Upper lobe of left lung (tissue), 6 donors: Measurements from ENCODE around the gene TSHZ1. TPM values are rescaled to one million over a fixed set of nuclear protein-coding genes. Genes with fewer than 3 reads are reported as not detected.

Experiments
- ATAC-seq, 2 donors: fragments of 200-7000 bp; cut with Tn5 transposase; one replicate each; pipeline ENCODE4 v1.9.1; 2022; ENCODE audit warnings: mild to moderate bottlenecking in 2 of 2, moderate library complexity in 2 of 2; ENCODE audit not compliant: low FRiP score in 2 of 2
- DNase-seq, 2 donors: peaks; one replicate each; pipeline ENCODE4 v3.0.0-alpha.2; 2019 to 2020
- H3K27ac ChIP-seq, 4 donors: fragments of 200-600 bp; sonication (generic); one replicate each; pipeline ENCODE4 v1.5.1; 2016 to 2019
- H3K27me3 ChIP-seq, 4 donors: fragments of 200-600 bp; sonication (generic); one replicate each; pipeline ENCODE4 v1.5.1; 2017 to 2019
- H3K36me3 ChIP-seq, 4 donors: fragments of 200-600 bp; sonication (generic); one replicate each; pipeline ENCODE4 v1.5.1; 2016 to 2019
- H3K4me1 ChIP-seq, 4 donors: fragments of 200-600 bp; sonication (generic); one replicate each; pipeline ENCODE4 v1.5.1; 2018 to 2019
- H3K4me3 ChIP-seq, 4 donors: fragments of 200-600 bp; sonication (generic); one replicate each; pipeline ENCODE4 v1.5.1; 2017 to 2019; ENCODE audit warnings: mild to moderate bottlenecking in 2 of 4, moderate library complexity in 1 of 4
- H3K9me3 ChIP-seq, 4 donors: fragments of 200-600 bp; sonication (generic); one replicate each; pipeline ENCODE4 v1.5.1; 2018 to 2019
- EP300 ChIP-seq, 4 donors: sonication (generic); formaldehyde crosslinking; IDR thresholded peaks; one replicate each; pipeline ENCODE4 v1.5.1; 2017; ENCODE audit warnings: antibody characterized with exemption in 4 of 4, control low read depth in 2 of 4
- POLR2A ChIP-seq, 4 donors: fragments of 450-650 bp; IDR thresholded peaks; one replicate each; pipeline ENCODE4 v1.5.1; 2016 to 2017; ENCODE audit warnings: antibody characterized with exemption in 4 of 4, mild to moderate bottlenecking in 2 of 4
- POLR2AphosphoS5 ChIP-seq, 2 donors: sonication (generic); formaldehyde crosslinking; IDR thresholded peaks; one replicate each; pipeline ENCODE4 v1.5.1; 2017; ENCODE audit warnings: antibody characterized with exemption in 2 of 2
- WGBS, 2 donors: methylation state at CpG; one replicate each; pipeline ENCODE4 v1.1.5; 2017 to 2018; 5-methylcytosine and 5-hydroxymethylcytosine counted together
- total RNA-seq, 6 donors: library from RNA; depleted of rRNA in 4 of 6; stranded (reverse); fragments of >200 nt in 4 of 6; gene quantifications; one replicate each; pipeline versions ENCODE4 v1.1.0 to v1.2.1, GENCODE V29; 2016 to 2021
- TF ChIP-seq, protein P1 (sequence below), 6 experiments: fragments of 450-650 bp in 4 of 6; fragments of 200-600 bp in 2 of 6; sonication (generic) in 2 of 6; IDR thresholded peaks; one replicate each; pipeline ENCODE4 v1.5.1; 2016 to 2019; ENCODE audit warnings: antibody characterized with exemption in 6 of 6
- donor health status: DM: no; HTN: no; CAD: no; lungs with moderate emphysema.
- donor health status: DM: no; HTN: yes; CAD: no; lungs with severe emphysema.

The TSHZ1 gene
- total RNA-seq, 6 donors from 2014 or later, result 9.1 to 16.5 (median 14.3) TPM

DNA sequence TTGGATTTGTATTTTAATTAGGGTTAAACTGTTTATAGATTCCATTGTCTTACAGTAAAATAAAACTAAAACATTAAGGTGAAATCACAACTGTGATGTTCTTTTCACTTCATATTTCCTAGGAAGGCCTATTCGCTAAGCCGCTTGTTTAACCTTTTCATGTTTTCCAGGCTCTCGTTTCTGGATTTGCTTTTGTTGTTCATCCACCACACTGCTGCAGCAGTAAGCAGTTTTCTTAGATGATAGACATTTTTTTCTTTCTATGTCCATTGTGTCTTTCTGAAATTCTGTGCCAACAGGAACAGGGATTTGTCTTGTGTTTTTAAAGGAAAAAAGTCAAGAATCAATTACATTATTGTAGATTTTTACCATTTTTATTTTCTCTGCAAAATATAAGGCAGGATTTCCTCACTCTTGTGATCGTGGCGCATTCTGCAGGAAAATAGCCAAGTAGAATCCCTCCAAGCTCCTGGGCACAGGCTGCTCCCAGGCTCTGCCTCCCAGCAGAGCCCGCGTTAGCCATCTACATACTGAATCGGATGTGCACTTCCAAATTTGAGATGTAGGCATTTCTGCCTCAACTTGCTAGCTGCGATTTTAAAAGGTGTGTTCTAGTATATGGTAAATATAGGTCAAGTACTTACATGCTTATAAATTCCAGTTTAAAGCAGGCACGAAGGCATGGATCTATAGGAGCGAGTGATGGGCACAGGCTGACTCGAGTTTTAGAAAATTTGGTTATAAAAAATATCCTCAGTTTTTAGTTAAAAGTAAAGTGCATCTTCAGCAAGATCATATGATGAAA, 10.2 kb downstream of the TSHZ1 start:
- 84% methylated on average over 12 of the region's 12 CpGs for WGBS, 2 donors
- H3K36me3 ChIP-seq, result no peaks in the 10 kb centered on the region
- H3K4me1 ChIP-seq, result peaks cover 17 to 26% (median 20%) of the 10 kb centered on the region in 4 donors
- no peak for DNase-seq
- H3K9me3 ChIP-seq, result no peaks in the 10 kb centered on the region
- ATAC-seq, result no peak
- no peak overlapping the region for H3K4me3 ChIP-seq
- H3K27ac ChIP-seq, result no peak overlapping the region
- TF ChIP-seq POLR2A (IDR thresholded peaks at IDR 0.05), result no peak
- TF ChIP-seq POLR2AphosphoS5 (IDR thresholded peaks at IDR 0.05), result no peak
- no peak for TF ChIP-seq EP300 (IDR thresholded peaks at IDR 0.05)
- TF ChIP-seq, protein P1, sequence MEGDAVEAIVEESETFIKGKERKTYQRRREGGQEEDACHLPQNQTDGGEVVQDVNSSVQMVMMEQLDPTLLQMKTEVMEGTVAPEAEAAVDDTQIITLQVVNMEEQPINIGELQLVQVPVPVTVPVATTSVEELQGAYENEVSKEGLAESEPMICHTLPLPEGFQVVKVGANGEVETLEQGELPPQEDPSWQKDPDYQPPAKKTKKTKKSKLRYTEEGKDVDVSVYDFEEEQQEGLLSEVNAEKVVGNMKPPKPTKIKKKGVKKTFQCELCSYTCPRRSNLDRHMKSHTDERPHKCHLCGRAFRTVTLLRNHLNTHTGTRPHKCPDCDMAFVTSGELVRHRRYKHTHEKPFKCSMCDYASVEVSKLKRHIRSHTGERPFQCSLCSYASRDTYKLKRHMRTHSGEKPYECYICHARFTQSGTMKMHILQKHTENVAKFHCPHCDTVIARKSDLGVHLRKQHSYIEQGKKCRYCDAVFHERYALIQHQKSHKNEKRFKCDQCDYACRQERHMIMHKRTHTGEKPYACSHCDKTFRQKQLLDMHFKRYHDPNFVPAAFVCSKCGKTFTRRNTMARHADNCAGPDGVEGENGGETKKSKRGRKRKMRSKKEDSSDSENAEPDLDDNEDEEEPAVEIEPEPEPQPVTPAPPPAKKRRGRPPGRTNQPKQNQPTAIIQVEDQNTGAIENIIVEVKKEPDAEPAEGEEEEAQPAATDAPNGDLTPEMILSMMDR (IDR thresholded peaks at IDR 0.05), result no peak
- no peaks in the 10 kb centered on the region for H3K27me3 ChIP-seq

DNA sequence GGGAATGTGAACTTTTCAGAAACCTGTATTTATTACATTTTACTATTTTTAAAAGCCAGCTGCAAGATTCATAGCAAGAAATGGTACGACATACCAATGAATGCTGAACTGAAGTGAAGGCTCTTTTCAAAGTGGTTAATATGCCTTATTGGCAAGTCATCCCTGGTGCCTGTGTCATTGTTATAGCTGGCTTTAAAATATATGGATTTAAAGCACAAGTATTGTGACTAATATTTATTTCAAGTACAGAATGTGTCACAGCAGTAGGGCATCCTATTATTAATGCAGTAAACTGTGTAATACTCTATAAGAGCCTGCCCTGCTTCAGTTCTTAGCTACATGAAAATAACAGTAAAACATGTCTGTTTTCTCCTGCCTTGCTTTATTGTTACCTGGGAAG, 10.8 kb downstream of the TSHZ1 start:
- H3K36me3 ChIP-seq, result no peaks in the 10 kb centered on the region
- H3K27ac ChIP-seq, result no peak overlapping the region
- H3K4me3 ChIP-seq, result no peak overlapping the region
- WGBS, 2 donors, result 82 to 89% methylated on average over 1 of the region's 1 CpG
- no peaks in the 10 kb centered on the region for H3K27me3 ChIP-seq
- H3K9me3 ChIP-seq, result no peaks in the 10 kb centered on the region
- DNase-seq, result no peak
- peaks cover 10 to 23% (median 17%) of the 10 kb centered on the region in 4 donors for H3K4me1 ChIP-seq
- TF ChIP-seq POLR2AphosphoS5 (IDR thresholded peaks at IDR 0.05), result no peak
- no peak for TF ChIP-seq EP300 (IDR thresholded peaks at IDR 0.05)
- no peak for TF ChIP-seq POLR2A (IDR thresholded peaks at IDR 0.05)
- TF ChIP-seq, protein P1 (IDR thresholded peaks at IDR 0.05), result no peak
- no peak for ATAC-seq

DNA sequence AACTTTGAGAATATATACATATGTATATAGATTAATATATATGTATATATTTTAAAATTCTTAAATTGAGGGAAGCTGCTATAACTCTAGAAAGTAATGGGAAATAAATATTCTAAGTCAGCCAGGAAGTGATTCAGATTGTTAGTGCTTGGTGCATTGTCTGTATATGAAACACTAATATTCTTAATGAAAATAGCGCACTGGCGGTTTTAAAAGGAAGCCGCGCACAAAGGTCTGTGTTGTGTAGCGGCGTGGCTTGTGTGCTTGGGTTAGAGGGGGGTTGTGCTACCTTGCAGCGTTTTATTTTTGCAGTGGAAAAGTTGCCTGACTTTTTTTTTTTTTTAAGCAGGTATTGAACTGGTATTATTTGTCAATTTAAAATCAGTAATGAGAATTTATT, 11.3 kb downstream of the TSHZ1 start:
- H3K27ac ChIP-seq, result no peak overlapping the region
- ATAC-seq, result no peak

DNA sequence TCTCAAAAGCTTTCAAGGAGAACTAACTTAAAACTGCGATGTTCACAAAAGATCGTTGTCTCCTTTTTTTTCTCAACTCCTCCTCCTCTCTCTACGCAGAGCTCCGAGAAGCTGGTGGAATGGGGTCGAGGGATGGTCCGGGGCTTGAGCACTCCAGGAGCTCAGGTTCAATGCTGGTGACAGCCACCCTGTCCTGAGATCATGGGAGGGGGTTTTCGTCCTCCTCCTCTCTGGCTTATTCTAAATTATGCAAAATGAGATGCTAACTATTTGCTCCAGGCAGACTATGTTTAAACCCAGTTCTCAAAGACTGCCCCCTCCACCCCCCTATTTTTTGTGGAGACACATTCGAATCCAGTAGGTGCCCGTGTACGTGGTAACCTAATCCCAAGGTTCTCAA, 11.8 kb downstream of the TSHZ1 start:
- peaks cover 15 to 27% (median 21%) of the 10 kb centered on the region in 4 donors for H3K4me1 ChIP-seq
- H3K9me3 ChIP-seq, result no peaks in the 10 kb centered on the region
- DNase-seq (no peak), ATAC-seq (no peak)
- 89% methylated on average over 10 of the region's 10 CpGs for whole genome bisulfite sequencing, 2 donors
- no peak overlapping the region for H3K27ac ChIP-seq
- no peaks in the 10 kb centered on the region for H3K36me3 ChIP-seq
- no peak overlapping the region for H3K4me3 ChIP-seq
- H3K27me3 ChIP-seq, result no peaks in the 10 kb centered on the region
- TF ChIP-seq, protein P1 (IDR thresholded peaks at IDR 0.05), result no peak
- TF ChIP-seq POLR2AphosphoS5 (IDR thresholded peaks at IDR 0.05), result no peak
- no peak for TF ChIP-seq POLR2A (IDR thresholded peaks at IDR 0.05)
- TF ChIP-seq EP300 (IDR thresholded peaks at IDR 0.05), result no peak

More for the DNA sequence above, 11.3 kb downstream of the TSHZ1 start:
- no peaks in the 10 kb centered on the region for H3K9me3 ChIP-seq
- no peaks in the 10 kb centered on the region for H3K27me3 ChIP-seq
- H3K4me1 ChIP-seq, result peaks cover 10 to 25% (median 16%) of the 10 kb centered on the region in 4 donors
- no peak for DNase-seq
- 62 to 73% methylated on average over 7 of the region's 7 CpGs for WGBS, 2 donors
- no peak overlapping the region for H3K4me3 ChIP-seq
- TF ChIP-seq, protein P1 (IDR thresholded peaks at IDR 0.05), result no peak
- no peak for TF ChIP-seq POLR2A (IDR thresholded peaks at IDR 0.05)
- TF ChIP-seq POLR2AphosphoS5 (IDR thresholded peaks at IDR 0.05), result no peak
- TF ChIP-seq EP300 (IDR thresholded peaks at IDR 0.05), result no peak
- no peaks in the 10 kb centered on the region for H3K36me3 ChIP-seq
